DMS 273 treated with DMSO at 0.1 percent for 48 hours (cell line): ENCODE results near the gene SLC25A11.
"Not testable (repeated sequence)": the region's sequence is repeated elsewhere in the genome, so short reads cannot be mapped to it uniquely, and the experiment has no call there.

Source experiments
- DNase-seq: peaks from one replicate; lab custom pipeline; 2025; lab: John Stamatoyannopoulos, UW

Gene SLC25A11

DNA sequence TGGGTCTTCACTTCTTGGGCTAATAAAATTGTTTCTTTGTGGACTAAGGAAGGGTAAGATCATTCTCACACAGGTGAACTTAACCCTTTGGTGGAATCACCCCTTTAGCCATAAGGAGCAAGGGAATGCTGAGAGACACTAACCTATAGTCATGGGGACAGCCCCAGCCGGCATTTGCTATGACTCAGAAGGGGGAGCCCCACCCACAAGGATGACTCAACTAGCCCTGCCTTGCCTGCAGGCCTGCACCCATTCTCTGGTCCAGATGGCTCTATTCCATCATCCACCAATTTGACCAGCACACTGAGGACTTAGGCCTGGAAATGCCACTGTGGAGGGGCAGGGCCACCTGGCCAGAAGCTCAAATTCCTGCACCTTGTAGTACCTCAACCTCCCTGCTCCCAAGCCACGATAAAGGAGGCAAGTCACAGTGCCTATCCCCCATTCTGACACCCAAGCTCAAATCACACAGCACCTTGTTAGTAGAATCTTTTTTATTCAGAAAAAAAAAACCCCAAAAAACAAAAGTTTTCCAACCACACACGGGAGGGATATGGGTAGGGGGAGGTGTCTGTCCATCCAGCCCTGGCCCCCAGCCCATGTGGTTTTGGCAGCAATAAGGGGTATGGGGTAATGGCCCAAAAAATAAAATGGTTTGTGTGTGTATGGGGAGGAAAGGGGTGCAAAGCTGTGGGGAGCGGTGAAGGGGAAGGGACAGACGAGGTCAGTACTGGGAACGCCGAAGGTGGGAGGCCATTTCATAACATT, 5.5 kb upstream of the SLC25A11 start:
- DNase-seq, result peak; percentile 21

DNA sequence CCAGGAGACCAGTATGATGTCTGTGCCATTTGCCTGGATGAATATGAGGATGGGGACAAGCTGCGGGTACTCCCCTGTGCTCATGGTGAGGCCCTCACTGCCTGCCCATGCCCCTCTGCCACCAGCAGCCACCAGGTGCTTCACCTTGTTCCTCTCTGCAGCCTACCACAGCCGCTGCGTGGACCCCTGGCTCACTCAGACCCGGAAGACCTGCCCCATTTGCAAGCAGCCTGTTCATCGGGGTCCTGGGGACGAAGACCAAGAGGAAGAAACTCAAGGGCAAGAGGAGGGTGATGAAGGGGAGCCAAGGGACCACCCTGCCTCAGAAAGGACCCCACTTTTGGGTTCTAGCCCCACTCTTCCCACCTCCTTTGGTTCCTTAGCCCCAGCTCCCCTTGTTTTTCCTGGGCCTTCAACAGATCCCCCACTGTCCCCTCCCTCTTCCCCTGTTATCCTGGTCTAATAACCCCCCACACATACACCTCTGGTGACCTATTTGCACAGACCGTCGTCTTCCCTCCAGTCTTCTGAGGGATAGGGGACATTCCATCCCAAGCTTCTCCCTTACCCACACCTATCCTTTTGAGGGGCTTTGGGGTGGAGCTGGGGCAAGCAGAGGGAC, 4.8 kb upstream of the SLC25A11 start:
- no peak for DNase-seq

DNA sequence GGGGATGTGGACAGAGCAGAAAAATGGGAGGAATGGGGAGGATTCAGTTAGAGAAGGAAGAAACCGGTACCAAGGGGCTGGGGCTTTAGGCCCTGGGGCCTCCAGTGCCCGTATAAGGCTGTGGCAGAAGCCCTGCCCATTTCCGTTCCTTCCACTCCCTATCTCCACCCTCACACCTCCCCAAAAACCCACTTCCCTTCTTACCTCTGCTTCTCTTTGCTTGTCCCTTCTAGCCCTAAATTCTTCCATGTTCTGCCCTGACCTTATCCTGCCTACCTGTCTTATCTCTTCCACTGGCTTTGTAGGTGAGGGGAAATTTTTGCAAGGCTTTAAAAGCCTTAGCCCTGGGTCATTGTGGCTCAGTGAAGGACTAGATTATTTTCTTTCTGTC, 4.3 kb upstream of the SLC25A11 start:
- DNase-seq, result no peak

DNA sequence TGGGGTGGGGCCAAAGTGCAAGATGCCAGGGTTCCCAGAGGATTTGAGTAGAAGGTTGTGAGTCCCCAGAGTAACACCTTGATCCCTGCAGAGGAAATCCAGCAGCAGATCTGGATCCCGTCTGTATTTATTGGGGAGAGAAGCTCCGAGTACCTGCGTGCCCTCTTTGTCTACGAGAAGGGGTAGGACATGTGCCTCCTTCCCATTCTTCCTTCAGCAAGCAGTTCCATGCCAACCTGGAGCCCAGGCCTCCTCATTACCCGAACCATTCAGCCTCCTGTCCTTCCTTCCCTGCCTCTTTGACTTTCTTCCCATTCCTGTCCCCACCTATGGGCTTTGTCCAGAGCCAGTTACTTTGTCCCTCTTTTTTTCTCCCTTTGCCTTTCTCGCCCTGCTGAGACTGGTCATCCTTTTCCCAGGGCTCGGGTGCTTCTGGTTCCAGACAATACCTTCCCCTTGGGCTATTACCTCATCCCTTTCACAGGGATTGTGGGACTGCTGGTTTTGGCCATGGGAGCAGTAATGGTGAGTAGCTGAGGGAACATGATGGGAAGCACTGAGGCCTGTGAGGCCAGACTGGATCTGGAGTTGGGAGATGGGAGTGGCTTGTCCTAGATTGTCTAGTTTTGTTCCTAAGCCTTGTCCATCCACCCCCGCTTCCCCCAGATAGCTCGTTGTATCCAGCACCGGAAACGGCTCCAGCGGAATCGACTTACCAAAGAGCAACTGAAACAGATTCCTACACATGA, 3.1 kb upstream of the SLC25A11 start:
- no peak for DNase-seq

DNA sequence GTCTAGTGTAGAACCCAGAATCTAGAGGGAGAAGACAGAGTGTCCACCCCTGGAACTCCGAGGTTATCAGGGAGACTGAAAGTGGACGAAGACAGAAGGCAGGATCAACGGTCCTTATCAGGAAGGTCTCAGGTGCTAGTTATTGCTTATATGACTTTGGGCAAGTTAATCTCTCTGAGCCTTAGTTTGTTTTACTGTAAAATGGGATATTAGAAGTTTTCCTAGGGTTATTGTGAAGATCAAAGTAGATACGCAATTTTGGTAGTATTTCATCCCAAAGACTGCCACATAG, 1.4 kb upstream of the SLC25A11 start:
- no peak for DNase-seq

DNA sequence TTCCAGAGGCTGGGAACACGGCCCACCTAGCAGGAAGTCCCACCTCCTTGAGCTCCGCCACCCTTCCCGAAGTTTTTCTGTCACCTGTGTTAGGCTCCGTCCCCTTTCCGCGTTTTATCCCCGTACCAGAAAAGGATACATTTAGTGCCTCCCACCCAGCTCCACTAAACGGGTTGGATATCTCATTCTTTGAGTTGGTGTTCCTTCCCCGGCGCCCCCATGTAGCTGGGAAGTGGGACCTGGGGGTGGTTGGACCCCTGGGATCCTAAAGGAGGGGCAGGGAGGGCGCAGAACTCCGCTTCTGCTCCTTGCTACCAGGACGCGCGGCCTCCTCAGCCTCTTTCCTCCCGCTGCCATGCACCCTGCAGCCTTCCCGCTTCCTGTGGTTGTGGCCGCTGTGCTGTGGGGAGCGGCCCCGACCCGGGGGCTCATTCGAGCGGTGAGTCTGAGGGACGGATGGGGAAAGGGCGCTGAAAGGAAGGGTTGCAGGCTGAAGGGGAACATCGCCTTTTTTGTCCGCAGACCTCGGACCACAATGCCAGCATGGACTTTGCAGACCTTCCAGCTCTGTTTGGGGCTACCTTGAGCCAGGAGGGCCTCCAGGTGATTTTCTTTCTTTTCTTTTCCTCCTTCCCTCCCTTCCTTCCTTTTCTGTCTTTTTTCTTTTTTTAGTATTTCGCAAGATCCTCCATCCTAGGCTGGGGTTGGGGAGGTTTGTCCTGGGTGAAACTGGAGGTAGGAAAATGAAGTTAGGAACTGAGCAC, 891 bp upstream of the SLC25A11 start:
- no peak for DNase-seq

DNA sequence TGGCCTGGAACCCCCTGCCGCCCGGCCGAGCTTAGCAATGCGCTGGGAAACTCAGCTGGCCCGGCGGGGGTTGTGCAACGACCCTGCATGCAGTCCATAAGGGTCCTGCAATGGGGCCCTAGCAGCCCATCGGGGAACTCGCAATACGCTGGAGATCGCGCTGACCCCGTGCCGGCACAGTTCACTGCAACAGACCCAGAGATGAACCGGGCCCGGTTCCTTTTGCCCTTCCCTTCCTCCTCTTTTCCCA, 375 bp downstream of the SLC25A11 start:
- DNase-seq, result no peak

DNA sequence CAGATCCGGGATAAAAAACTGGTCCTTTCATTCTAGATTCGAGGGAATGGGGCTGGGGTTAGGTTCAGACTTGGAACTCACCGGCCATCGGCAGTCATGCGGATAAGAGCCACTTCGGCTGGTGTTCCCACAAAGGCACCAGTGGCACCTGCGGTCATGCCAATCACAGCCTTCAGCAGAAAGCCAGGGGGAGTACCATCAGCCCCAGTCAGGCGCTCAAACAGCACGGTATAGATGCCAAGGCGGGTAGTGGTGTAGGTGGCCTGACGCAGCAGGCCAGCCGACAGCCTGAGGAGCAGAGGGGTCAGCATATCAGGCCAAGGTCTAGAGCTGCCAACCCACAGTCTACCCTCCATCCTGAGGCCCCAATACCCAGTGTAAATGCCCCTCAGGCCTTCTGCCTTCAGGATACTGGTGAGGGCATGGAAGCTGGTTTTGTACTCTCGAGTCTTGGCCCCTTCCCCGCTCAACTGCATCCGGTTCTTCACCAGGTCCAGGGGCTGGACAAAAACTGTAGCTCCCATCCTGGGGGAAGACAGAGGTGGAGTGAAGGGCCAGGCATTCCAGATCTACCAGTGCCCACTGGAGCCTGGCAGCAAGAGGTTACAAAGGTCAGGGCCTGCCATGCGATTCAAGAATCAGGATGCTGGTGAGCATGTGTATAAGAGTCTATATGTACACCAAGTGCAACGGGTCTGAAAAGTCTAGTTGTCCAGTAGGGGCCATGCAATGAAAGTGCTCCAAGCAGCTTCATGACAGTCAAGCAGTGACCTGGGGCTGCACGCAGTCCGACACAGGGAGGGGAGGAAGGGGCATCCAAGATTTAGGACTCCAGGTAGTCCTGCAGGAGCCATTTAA, 929 bp downstream of the SLC25A11 start:
- no peak for DNase-seq

DNA sequence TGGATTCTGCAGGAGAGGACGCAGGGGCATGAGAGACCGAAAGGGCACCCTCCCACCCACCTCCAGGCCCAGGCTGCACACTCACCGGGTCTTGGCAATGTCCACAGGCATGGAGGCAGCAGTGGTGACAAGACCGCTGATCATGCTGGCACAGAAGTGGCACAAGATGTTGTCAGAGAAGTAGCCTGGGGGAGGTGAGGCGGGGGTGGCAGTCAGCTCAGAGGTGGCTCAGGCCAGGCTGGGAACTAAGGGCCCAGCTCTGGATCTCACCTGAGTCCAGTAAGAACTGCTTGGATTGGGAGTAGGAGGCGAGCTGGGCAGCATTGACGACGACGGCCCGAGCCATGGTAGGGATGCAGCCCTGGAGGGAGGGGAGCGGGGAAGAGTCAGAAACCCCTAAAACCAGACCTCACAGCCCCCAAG, 1.8 kb downstream of the SLC25A11 start:
- DNase-seq, result no peak

DNA sequence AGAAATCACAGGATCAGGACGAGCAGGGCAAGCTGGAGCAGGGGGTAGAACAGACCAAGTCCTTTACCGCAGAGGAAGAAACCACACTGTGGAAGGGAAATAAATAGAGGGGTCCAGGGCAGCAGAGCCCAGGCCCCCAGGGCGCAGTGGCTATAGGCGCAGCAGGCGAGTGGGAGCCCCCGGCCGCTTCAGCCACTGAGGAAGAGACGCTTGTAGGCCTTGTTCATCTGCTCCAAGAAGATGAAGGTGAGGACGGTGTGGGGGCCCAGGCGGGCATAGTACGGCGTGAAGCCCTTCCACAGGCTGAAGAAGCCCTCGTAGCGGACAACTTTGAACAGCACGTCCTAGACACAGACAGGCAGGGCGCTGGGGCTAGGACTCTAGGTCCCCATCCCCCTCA, 2.3 kb downstream of the SLC25A11 start:
- DNase-seq, result no peak

DNA sequence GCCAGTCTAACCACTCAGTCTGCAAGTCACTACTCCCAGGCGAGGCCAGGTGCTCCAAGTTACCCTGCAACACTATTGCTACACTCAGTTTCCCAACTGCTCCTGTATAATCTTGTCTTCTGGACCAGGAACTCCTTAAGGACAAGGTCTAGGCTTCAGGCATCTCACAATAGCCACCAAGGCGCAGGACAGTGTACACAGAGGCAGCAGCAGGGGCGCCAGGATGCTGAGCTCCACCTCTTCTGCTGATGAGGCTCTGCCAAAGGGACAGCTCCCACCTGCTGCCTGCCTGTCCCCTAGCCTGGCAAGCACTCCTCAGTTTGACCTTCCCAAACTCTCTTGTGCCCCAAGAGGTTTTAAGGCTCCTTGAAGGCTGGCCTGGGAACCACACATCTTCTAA, 3.4 kb downstream of the SLC25A11 start:
- DNase-seq, result no peak

DNA sequence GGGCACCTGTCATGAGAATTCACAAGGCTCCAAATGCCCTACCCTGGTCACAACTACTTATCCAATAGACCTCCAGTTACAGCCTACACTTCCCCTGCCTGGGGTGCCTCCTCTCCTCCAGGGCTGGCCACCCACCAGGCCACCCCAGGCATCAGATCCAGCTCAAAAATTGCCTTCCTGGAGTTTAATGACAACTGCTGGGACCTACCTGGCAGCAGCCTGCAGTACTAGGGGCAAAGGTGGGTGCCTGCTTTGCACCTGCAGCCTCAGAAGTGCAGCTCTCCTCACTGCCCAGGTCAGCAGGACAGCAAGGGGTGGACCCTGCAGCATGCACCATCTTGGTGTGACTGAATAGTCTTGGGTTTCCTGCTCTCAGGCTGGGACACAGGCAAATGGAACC, 4.2 kb downstream of the SLC25A11 start:
- DNase-seq, result no peak

DNA sequence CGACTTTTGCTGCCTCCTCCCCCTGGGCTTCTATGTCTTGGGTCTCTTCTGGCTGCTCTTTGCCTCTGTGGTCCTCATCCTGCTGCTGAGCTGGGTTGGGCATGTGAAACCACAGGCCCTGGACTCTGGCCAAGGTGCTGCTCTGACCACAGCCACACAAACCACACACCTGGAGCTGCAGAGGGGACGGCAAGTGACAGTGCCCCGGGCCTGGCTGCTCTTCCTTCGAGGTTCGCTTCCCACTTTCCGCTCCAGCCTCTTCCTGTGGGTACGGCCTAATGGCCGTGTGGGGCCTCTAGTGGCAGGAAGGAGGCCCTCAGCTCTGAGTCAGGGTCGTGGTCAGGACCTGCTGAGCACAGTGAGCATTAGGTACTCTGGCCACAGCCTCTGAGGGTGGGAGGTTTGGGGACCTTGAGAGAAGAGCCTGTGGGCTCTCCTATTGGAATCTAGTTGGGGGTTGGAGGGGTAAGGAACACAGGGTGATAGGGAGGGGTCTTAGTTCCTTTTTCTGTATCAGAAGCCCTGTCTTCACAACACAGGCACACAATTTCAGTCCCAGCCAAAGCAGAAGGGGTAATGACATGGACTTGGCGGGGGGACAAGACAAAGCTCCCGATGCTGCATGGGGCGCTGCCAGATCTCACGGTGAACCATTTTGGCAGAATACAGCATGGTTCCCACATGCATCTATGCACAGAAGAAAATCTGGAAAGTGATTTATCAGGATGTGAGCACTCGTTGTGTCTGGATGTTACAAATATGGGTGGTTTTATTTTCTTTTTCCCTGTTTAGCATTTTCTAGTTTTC, 5.5 kb downstream of the SLC25A11 start:
- no peak for DNase-seq

DNA sequence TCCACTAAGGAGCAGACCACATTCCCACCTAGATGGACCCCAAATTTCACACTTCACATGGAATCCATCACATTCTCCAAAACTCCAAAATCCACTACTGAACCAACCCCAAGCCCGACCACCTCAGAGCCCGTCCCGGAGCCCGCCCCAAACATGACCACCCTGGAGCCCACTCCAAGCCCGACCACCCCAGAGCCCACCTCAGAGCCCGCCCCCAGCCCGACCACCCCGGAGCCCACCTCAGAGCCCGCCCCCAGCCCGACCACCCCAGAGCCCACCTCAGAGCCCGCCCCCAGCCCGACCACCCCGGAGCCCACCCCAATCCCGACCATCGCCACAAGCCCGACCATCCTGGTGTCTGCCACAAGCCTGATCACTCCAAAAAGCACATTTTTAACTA, 6.2 kb downstream of the SLC25A11 start:
- DNase-seq, result no peak

DNA sequence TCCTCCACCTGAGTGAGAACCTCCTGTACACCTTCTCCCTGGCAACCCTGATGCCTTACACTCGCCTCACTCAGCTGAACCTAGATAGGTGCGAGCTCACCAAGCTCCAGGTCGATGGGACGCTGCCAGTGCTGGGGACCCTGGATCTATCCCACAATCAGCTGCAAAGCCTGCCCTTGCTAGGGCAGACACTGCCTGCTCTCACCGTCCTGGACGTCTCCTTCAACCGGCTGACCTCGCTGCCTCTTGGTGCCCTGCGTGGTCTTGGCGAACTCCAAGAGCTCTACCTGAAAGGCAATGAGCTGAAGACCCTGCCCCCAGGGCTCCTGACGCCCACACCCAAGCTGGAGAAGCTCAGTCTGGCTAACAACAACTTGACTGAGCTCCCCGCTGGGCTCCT, 7.1 kb downstream of the SLC25A11 start:
- no peak for DNase-seq

DNA sequence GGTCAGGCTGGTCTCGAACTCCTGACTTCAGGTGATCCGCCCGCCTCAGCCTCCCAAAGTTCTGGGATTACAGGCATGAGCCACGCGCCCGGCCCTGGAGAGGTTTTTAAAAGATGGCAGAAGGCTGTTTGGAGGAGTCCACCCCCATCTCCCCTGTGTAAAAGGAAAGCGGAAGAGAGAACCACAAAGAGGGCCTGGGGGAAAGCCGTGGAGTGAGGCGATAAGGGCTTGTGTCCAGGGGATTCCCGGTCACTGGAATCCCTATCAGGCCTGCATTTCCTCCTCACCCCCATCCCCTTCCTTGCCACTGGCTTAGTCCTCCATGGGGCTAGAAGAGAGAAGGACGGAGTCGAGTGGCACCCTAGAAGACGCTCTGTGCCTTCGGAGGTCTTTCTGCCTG, 7.9 kb downstream of the SLC25A11 start, which contains the start of gene GP1BA:
GP1BA (plus strand) TSS at position 315 of the 400 bp plus-strand sequence. CDS start 328 bp downstream, outside the sequence.
- no peak for DNase-seq

DNA sequence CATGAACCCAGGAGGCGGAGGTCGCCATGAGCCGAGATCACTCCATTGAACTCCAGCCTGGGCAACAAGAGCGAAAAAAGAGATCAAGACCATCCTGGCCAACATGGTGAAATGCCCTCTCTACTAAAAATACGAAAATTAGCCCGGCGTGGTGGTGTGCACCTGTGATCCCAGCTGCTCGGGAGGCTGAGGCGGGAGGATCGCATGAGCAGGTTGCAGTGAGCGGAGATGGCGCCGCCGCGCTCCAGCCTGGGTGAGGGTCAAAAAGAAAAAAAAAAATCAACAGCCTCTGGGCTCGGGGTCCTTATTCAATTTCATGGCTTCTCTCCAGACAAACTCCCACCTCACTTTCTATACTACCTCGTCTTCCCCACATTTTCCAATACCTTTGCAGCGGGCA, 11.0 kb downstream of the SLC25A11 start:
- DNase-seq, result no peak

DNA sequence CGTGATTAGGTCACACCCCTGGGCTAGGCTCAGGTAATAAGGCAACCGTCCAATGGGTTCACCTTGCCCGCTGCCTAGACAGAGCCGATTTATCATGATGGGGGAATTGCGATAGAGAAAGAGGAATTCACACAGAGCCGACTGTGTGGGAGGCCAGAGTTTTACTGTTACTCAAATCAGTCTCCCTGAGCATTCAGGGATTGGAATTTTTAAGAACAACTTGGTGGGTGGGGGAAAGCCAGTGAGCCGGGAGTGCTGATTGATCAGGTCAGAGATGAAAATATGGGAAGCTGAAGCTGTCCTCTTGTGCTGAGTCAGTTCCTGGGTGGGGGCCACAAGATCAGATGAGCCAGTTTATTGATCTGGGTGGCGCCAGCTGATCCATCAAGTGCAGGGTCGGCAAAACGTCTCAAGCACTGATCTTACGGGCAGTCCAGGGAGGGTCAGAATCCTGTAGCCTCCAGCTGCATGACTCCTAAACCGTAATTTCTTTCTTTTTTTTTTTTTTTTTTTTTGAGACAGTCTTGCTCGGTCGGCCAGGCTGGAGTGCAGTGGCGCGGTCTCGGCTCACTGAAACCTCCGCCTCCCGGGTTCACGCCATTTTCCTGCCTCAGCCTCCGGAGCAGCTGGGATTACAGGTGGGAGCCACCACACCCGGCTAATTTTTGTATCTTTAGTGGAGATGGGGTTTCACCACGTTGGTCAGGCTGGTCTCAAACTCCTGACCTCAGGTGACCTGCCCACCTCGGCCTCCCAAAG, 13.1 kb downstream of the SLC25A11 start:
- DNase-seq, result not testable (repeated sequence)

DNA sequence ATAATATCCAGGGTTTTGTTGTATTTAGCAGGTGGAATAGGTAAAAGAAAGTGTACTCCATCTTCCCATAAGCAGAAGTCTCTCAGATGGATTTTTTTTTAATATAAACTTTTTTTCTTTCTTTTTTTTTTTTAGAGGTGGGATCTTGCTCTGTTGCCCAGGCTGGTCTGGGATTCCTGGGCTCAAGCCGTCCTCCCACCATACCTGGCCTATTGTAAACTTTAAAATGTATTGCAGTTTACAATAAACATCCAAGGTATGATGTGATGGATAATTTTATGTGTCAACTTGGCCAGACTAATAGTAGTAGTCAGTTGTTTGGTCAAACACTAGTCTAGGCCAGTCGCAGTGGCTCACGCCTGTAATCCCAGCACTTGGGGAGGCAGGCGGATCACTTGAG, 18.5 kb downstream of the SLC25A11 start:
- DNase-seq, result no peak

DNA sequence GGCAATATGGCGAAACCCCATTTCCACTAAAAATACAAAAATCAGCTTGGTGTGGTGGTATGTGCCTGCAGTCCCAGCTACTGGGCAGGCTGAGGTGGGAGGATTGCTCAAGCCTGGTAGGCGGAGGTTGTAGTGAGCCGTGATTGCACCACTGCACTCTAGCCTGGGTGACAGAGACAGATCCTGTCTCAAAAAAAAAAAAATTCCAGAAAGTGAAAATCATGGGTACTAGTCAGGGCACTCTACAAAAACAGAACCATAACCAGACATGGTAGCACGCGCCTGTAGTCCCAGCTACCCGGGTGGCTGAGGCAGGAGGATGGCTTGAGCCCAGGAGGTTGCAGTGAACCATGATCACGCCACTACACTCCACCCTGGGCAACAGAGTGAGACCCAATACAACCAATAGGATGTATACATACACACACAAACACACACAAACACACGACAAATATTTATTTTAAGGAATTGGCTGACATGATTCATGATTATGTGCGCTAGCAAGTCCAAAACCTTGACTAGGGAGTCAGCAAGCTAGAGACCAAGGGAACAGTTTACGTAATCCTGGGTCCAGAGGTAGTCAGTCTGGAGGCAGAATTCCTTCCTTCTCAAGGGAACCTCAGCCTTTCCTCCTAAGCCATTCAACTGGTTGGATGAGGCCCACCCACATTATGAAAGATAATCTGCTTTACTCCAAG, 19.3 kb downstream of the SLC25A11 start:
- DNase-seq, result no peak
